ENCODE data around the gene CD177.

DNA sequence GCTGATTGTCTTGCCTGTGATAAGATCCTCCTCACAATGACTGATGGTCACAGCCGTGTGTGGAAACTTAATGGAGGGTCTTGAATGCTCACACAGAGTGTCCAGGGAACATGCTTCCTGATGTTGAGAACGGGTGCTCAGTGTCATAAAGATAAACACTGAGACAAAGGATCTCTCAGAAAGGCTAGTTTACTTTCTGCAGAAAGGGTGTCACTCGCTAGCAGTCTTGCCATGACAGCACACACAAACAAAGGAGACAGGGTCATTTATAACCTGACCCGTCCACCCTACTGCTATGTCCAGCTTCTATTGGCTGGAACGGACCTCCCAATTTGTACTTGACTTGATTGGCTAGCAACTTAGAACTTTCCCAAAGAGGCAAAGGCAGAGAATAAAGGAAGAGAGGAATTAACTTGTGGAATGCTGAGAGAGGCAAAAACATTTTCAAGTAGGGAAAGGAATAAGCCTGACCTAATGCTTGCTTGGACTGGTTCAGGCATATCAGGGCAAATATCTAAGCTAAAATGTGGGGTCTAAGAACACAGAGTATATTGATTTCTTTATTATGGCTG, 45.2 kb upstream of the CD177 start:
- TF ChIP-seq, protein P1, sequence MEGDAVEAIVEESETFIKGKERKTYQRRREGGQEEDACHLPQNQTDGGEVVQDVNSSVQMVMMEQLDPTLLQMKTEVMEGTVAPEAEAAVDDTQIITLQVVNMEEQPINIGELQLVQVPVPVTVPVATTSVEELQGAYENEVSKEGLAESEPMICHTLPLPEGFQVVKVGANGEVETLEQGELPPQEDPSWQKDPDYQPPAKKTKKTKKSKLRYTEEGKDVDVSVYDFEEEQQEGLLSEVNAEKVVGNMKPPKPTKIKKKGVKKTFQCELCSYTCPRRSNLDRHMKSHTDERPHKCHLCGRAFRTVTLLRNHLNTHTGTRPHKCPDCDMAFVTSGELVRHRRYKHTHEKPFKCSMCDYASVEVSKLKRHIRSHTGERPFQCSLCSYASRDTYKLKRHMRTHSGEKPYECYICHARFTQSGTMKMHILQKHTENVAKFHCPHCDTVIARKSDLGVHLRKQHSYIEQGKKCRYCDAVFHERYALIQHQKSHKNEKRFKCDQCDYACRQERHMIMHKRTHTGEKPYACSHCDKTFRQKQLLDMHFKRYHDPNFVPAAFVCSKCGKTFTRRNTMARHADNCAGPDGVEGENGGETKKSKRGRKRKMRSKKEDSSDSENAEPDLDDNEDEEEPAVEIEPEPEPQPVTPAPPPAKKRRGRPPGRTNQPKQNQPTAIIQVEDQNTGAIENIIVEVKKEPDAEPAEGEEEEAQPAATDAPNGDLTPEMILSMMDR (IDR thresholded peaks at IDR 0.05; ENCODE audit: low read length) = no peak
- TF ChIP-seq EZH2 (IDR thresholded peaks at IDR 0.05; ENCODE audit: borderline replicate concordance, low read length) = no peak

Measured in OCI-LY1 (cell line).